Sciatic nerve (tissue), 2 donors: Measurements from ENCODE around the gene CXCL3. TPM values are rescaled to one million over a fixed set of nuclear protein-coding genes. Genes with fewer than 3 reads are reported as not detected.

ENCODE experiments used
- ATAC-seq: fragments of 200-7000 bp; cut with Tn5 transposase; one replicate; pipeline ENCODE4 v1.9.1; 2020; ENCODE audit warnings: mild to moderate bottlenecking, moderate library complexity
- DNase-seq: peaks from one replicate; pipeline ENCODE4 v3.0.0-alpha.2; 2020; ENCODE audit warnings: low spot score
- intact Hi-C: fragments of 100-400 bp; cut with DNase I; formaldehyde crosslinking; loops from one replicate; pipeline ENCODE4 v1.14.2; 2022
- total RNA-seq: library from RNA; stranded (reverse); fragmentation: NEBNext Ultra II Directional; extraction: Animal tissue kit (Norgen Biotek cat#: 25700); gene quantifications from one replicate; pipeline ENCODE4 v1.2.1, GENCODE V29; 2021
- donor health status: DM: no; HTN: no; CAD: no.
- donor health status: DM: no; HTN: no; CAD: no.

Gene CXCL3
- total RNA-seq, 1 donor from 2014 or later = 6.9 TPM

GRCh38 chr4:73988061-73988460, 50.4 kb downstream of the CXCL3 start, which contains the start of gene PPBP:
Gene PPBP (minus strand): TSS chr4:73988190. CDS start chr4:73988103, 87 bp downstream.
- intact Hi-C loops = no loop called here
- ATAC-seq (no peak), DNase-seq (no peak)

Other genes starting within 250 kb of the CXCL3 start
- 2.8 TPM for gene CXCL6, start 202.0 kb downstream of the CXCL3 start, total RNA-seq
- gene PF4V1, start 185.4 kb downstream of the CXCL3 start, total RNA-seq = not detected
- 11.6 TPM for gene CXCL1, start 169.3 kb downstream of the CXCL3 start, total RNA-seq
- 2.8 TPM for gene PF4, start 56.7 kb downstream of the CXCL3 start, total RNA-seq
- 10.9 TPM for gene PPBP, start 50.5 kb downstream of the CXCL3 start, total RNA-seq
- 3.3 TPM for gene CXCL5, start 40.0 kb downstream of the CXCL3 start, total RNA-seq
- 26.4 TPM for gene CXCL2, start 60.5 kb upstream of the CXCL3 start, total RNA-seq
- gene MTHFD2L, start 119.4 kb upstream of the CXCL3 start, total RNA-seq = 18.4 TPM